Activated naive CD8-positive, alpha-beta T cell treated with anti-CD3 and anti-CD28 coated beads, Interleukin-2, amount 10 ng/mL, durations not matched to agents 7 days and 5 days (primary cell): Measurements from ENCODE around the gene SMC1B. TPM values are rescaled to one million over a fixed set of nuclear protein-coding genes. Genes with fewer than 3 reads are reported as not detected.

Experiments
- ATAC-seq: fragments of 150-1000 bp; cut with Tn5 transposase; one replicate; pipeline ENCODE4 v1.10.0; 2021; ENCODE audit warnings: low read depth, moderate library complexity
- POLR2A ChIA-PET: fragments of 350-600 bp; sonication (Branson Sonifier 250); formaldehyde crosslinking; loops from one replicate; lab custom pipeline; 2021; ENCODE audit warnings: antibody characterized with exemption; lab: Charles Lee
- DNase-seq: peaks from one replicate; pipeline ENCODE4 v3.0.0; 2021
- H3K27ac Mint-ChIP-seq: one replicate; pipeline ENCODE4 v1.8.0; 2022; ENCODE audit warnings: mild to moderate bottlenecking, mixed read lengths
- H3K27me3 Mint-ChIP-seq: one replicate; pipeline ENCODE4 v1.8.0; 2022; ENCODE audit warnings: mild to moderate bottlenecking, moderate library complexity, mixed read lengths
- H3K36me3 Mint-ChIP-seq: one replicate; pipeline ENCODE4 v1.8.0; 2021; ENCODE audit warnings: mild to moderate bottlenecking, mixed read lengths
- H3K4me1 Mint-ChIP-seq: one replicate; pipeline ENCODE4 v1.8.0; 2021; ENCODE audit warnings: mixed read lengths
- H3K4me3 Mint-ChIP-seq: one replicate; pipeline ENCODE4 v1.8.0; 2022; ENCODE audit warnings: mild to moderate bottlenecking, moderate library complexity, mixed read lengths
- H3K9me3 Mint-ChIP-seq: one replicate; pipeline ENCODE4 v1.8.0; 2021; ENCODE audit warnings: mixed read lengths
- total RNA-seq, 2 experiments: library from RNA; stranded (reverse); gene quantifications; one replicate each; pipeline ENCODE4 v1.2.3, GENCODE V29; 2021

The SMC1B gene
- total RNA-seq, 2 experiments from 2014 or later = 2.4 to 2.5 TPM

DNA sequence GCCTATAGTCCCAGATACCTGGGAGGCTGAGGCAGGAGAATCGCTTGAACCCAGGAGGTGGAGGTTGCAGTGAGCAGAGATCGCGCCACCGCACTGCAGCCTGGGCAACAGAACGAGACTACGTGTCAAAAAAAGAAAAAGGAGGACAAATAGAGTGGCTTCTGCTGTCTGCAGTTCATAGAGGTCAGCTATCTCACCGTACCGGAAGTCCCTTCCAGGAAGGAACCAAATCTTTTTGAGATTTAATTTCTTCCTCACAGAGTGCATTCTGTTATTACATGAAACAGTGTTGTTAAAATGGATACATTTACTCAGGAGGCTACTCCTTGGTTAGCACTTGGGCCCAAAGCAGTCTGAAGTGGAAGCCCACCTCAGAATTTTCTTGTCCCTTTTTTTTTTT is 70.3 kb downstream of the SMC1B start:
- Mint-ChIP-seq H3K4me1 (peaks cover 8% of the 10 kb centered on the region), H3K36me3 (peaks cover 28% of the 10 kb centered on the region), H3K4me3 (no peak overlapping the region), H3K27me3 (no peaks in the 10 kb centered on the region), H3K9me3 (no peaks in the 10 kb centered on the region), H3K27ac (no peak overlapping the region)
- ATAC-seq (no peak), DNase-seq (no peak)
- POLR2A ChIA-PET = interaction anchor here (1.4 kb wide), 1 partner anchor 11 kb away, joined by 3 read pairs; no protein-coding TSS in a partner anchor

DNA sequence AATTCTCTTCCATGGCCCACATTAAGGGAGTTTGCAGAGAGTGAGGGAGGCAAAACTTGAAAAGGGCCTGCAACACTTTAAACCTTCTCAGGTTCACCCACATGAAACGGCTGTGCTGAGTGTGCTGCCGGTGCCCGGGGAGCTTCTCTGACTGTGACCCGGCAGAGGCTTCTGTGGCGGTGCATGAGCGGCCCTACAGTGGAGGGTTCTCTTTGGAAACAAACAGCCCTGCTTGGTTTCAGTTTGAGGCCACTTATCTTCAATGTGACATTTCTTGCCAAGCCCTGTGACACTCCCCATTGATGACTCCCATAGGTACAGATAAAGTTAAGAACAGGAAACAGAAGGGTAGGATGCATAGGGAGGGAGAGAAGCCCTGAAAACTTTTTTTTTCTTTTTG is 71.9 kb downstream of the SMC1B start:
- Mint-ChIP-seq H3K27me3 (no peaks in the 10 kb centered on the region), H3K27ac (peak overlapping the region; percentile 64), H3K9me3 (no peaks in the 10 kb centered on the region), H3K4me3 (peak overlapping the region; percentile 40), H3K36me3 (peaks cover 34% of the 10 kb centered on the region), H3K4me1 (peaks cover 14% of the 10 kb centered on the region)
- POLR2A ChIA-PET = interaction anchor here (1.0 to 1.8 kb wide), 3 partner anchors 19 to 72 kb away, joined by 3 to 9 read pairs (median 4); partner anchors contain the start of genes RIBC2 and SMC1B
- DNase-seq (peak; percentile 64), ATAC-seq (peak; percentile 99)

- ATAC-seq = no peak
- POLR2A ChIA-PET = interaction anchor here (1.8 kb wide), 1 partner anchor 74 kb away, joined by 9 read pairs; the partner anchor contains the start of genes RIBC2 and SMC1B
Observed at GRCh38 chr22:45340323-45340722, 73.1 kb downstream of the SMC1B start.

DNA sequence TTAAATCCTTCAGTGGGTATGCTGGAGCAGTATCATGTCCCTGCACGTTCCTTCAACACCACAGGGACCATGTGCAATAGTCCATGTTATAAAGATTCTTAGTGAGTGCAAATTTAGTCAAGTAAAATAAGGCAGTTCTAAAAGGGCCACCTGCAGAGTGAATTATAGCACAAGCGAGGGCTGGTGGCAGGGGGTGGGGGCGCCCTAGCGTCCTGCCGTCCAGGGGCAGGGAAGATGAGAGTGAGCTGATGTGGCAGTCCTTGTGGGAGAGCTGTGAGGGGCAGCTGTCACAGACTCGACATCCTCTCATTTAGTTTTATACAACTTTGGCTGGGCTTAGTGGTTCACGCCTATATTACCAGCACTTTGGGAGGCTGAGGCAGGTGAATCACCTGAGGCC is 74.6 kb downstream of the SMC1B start:
- POLR2A ChIA-PET = no interaction called here
- no peaks in the 10 kb centered on the region for H3K9me3 Mint-ChIP-seq
- no peak overlapping the region for H3K4me3 Mint-ChIP-seq
- H3K36me3 Mint-ChIP-seq = peaks cover 40% of the 10 kb centered on the region
- H3K27me3 Mint-ChIP-seq = no peaks in the 10 kb centered on the region
- DNase-seq (no peak), ATAC-seq (no peak)
- H3K27ac Mint-ChIP-seq = no peak overlapping the region
- peaks cover 21% of the 10 kb centered on the region for H3K4me1 Mint-ChIP-seq

More at GRCh38 chr22:45340323-45340722, 73.1 kb downstream of the SMC1B start:
- Mint-ChIP-seq H3K27ac (peak overlapping the region; percentile 13), H3K4me1 (peaks cover 14% of the 10 kb centered on the region), H3K27me3 (no peaks in the 10 kb centered on the region), H3K4me3 (no peak overlapping the region), H3K9me3 (no peaks in the 10 kb centered on the region), H3K36me3 (peaks cover 37% of the 10 kb centered on the region)
- DNase-seq = no peak

- peaks cover 41% of the 10 kb centered on the region for H3K36me3 Mint-ChIP-seq
- peaks cover 21% of the 10 kb centered on the region for H3K4me1 Mint-ChIP-seq
- DNase-seq (no peak), ATAC-seq (no peak)
- no peak overlapping the region for H3K4me3 Mint-ChIP-seq
- H3K9me3 Mint-ChIP-seq = no peaks in the 10 kb centered on the region
- POLR2A ChIA-PET = no interaction called here
- H3K27me3 Mint-ChIP-seq = no peaks in the 10 kb centered on the region
- H3K27ac Mint-ChIP-seq = no peak overlapping the region
Observed at GRCh38 chr22:45337536-45337935, 75.9 kb downstream of the SMC1B start.

DNA sequence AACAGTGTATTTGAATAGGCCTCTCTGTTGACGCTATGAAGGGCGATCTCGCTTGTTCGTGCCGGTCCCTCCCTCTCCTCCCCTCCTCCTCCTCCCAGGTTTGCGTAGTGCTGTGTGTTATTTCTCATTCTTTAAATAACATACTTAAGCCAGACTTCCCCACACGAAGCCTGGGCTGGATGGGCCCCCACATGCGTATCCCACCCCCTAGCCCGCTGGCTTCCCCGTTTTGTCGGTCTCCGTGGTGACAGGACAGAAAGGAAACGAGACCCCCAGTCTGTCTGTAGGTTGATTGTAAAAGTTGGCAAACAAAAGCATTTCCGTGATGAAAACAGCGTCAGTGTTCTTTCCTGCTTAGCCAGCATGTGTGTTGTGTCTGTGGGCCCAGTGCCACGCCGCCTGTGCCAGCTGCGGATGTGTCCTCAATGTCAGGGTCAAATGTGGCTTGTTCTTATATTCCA is 76.4 kb downstream of the SMC1B start:
- no peaks in the 10 kb centered on the region for H3K27me3 Mint-ChIP-seq
- POLR2A ChIA-PET = interaction anchor here (0.5 kb wide), 1 partner anchor 24 kb away, joined by 3 read pairs; no protein-coding TSS in a partner anchor
- ATAC-seq (no peak), DNase-seq (no peak)
- H3K27ac Mint-ChIP-seq = no peak overlapping the region
- peaks cover 41% of the 10 kb centered on the region for H3K36me3 Mint-ChIP-seq
- no peak overlapping the region for H3K4me3 Mint-ChIP-seq
- peaks cover 21% of the 10 kb centered on the region for H3K4me1 Mint-ChIP-seq
- no peaks in the 10 kb centered on the region for H3K9me3 Mint-ChIP-seq

GRCh38 chr22:45335854-45336522 is 77.4 kb downstream of the SMC1B start:
- DNase-seq (no peak), ATAC-seq (no peak)
- no peaks in the 10 kb centered on the region for H3K27me3 Mint-ChIP-seq
- H3K9me3 Mint-ChIP-seq = no peaks in the 10 kb centered on the region
- POLR2A ChIA-PET = interaction anchor here (2.7 kb wide), 1 partner anchor 78 kb away, joined by 7 read pairs; the partner anchor contains the start of genes RIBC2 and SMC1B
- H3K36me3 Mint-ChIP-seq = peaks cover 40% of the 10 kb centered on the region
- H3K27ac Mint-ChIP-seq = no peak overlapping the region
- no peak overlapping the region for H3K4me3 Mint-ChIP-seq
- peaks cover 16% of the 10 kb centered on the region for H3K4me1 Mint-ChIP-seq

GRCh38 chr22:45335021-45335818 is 78.2 kb downstream of the SMC1B start:
- H3K36me3 Mint-ChIP-seq = peaks cover 37% of the 10 kb centered on the region
- no peak overlapping the region for H3K27ac Mint-ChIP-seq
- no peak overlapping the region for H3K4me3 Mint-ChIP-seq
- H3K9me3 Mint-ChIP-seq = no peaks in the 10 kb centered on the region
- ATAC-seq (no peak), DNase-seq (no peak)
- POLR2A ChIA-PET = interaction anchor here (2.2 to 2.7 kb wide), 2 partner anchors 16 to 78 kb away, joined by 7 to 8 read pairs; partner anchors contain the start of genes RIBC2 and SMC1B
- peaks cover 13% of the 10 kb centered on the region for H3K4me1 Mint-ChIP-seq
- no peaks in the 10 kb centered on the region for H3K27me3 Mint-ChIP-seq

- DNase-seq = no peak
- Mint-ChIP-seq H3K9me3 (no peaks in the 10 kb centered on the region), H3K27me3 (no peaks in the 10 kb centered on the region), H3K27ac (no peak overlapping the region), H3K36me3 (peaks cover 37% of the 10 kb centered on the region), H3K4me3 (peak overlapping the region; percentile 58), H3K4me1 (peaks cover 13% of the 10 kb centered on the region)
- POLR2A ChIA-PET = interaction anchor here (0.7 to 2.7 kb wide), 5 partner anchors 12 to 79 kb away, joined by 3 to 8 read pairs (median 3); partner anchors contain the start of genes RIBC2 and SMC1B
- no peak for ATAC-seq
Observed at GRCh38 chr22:45334528-45334927, 78.9 kb downstream of the SMC1B start.

GRCh38 chr22:45334068-45334467 is 79.3 kb downstream of the SMC1B start:
- H3K27me3 Mint-ChIP-seq = no peaks in the 10 kb centered on the region
- no peak for DNase-seq
- H3K27ac Mint-ChIP-seq = peak overlapping the region; percentile 22
- peak overlapping the region; percentile 58 for H3K4me3 Mint-ChIP-seq
- no peaks in the 10 kb centered on the region for H3K9me3 Mint-ChIP-seq
- POLR2A ChIA-PET = interaction anchor here (0.7 to 2.7 kb wide), 5 partner anchors 11 to 79 kb away, joined by 3 to 8 read pairs (median 3); partner anchors contain the start of genes RIBC2 and SMC1B
- H3K36me3 Mint-ChIP-seq = peaks cover 37% of the 10 kb centered on the region
- ATAC-seq = peak; percentile 67
- H3K4me1 Mint-ChIP-seq = peaks cover 16% of the 10 kb centered on the region

DNA sequence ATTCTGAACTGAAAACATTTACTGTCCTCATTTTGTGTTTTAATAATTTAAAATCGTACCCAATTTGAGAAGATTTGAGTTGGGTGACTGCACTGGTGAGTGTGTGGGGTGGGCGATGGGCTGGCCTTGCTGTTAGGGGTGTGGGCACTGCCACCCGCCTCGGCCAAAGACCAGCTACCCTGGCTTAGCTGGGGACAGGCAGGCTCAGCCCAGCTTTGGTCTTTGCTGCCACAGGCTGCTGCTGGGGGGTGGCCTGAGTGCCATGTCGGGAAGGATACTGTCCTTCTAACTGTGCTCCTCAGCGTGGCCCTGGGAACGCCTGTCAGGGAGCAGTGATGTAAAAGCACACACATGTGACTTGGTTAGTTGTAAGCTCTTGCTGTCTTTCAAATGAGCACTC is 81.4 kb downstream of the SMC1B start:
- Mint-ChIP-seq H3K9me3 (no peaks in the 10 kb centered on the region), H3K27me3 (no peaks in the 10 kb centered on the region), H3K4me3 (no peak overlapping the region), H3K27ac (no peak overlapping the region), H3K4me1 (peaks cover 13% of the 10 kb centered on the region), H3K36me3 (peaks cover 35% of the 10 kb centered on the region)
- ATAC-seq = no peak
- no peak for DNase-seq
- POLR2A ChIA-PET = interaction anchor here (1.2 to 1.3 kb wide), 2 partner anchors 11 to 13 kb away, joined by 3 read pairs; no protein-coding TSS in a partner anchor

DNA sequence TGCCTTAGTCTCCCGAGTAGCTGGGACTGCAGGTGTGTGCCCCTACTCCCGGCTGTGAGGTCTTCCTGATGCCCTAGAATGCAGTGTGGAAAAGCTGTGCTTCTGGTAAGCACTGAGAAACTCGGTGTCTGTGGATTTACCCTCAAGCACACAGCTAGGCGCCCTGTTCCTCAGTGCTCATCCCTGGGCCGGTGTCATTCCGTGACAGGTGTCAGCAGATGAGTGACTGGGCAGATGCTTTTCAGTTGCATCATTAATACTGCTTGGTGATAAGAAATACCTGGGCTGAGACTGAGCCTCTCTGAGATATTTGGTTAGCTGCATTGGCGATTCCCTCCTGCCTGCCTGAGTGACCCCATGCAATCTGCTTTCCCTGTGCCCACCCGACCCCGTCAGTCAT is 81.9 kb downstream of the SMC1B start:
- H3K4me3 Mint-ChIP-seq = no peak overlapping the region
- POLR2A ChIA-PET = interaction anchor here (1.2 to 1.3 kb wide), 2 partner anchors 11 to 12 kb away, joined by 3 read pairs; no protein-coding TSS in a partner anchor
- no peaks in the 10 kb centered on the region for H3K9me3 Mint-ChIP-seq
- H3K27ac Mint-ChIP-seq = no peak overlapping the region
- ATAC-seq (no peak), DNase-seq (no peak)
- H3K27me3 Mint-ChIP-seq = no peaks in the 10 kb centered on the region
- H3K36me3 Mint-ChIP-seq = peaks cover 32% of the 10 kb centered on the region
- peaks cover 9% of the 10 kb centered on the region for H3K4me1 Mint-ChIP-seq

DNA sequence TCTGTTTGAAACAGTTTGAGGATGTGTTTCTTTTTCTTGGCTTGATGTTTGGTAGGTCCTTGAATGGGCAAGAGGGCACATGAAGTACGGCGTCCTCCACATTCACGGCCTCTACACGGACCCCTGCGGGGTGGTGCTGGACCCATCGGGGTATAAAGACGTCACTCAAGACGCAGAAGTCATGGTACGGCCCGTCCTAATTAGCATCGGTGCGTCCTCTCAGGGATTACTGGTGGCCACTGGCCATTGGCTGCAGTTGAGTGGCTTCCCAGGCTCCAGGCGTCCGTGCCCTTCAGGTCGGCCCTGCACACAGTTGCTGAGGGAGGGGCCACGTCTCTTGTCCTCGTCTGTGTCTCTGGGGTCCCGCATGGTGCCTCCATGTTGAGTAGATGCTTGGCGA is 82.9 kb downstream of the SMC1B start:
- no peak overlapping the region for H3K27ac Mint-ChIP-seq
- no peaks in the 10 kb centered on the region for H3K27me3 Mint-ChIP-seq
- no peak for DNase-seq
- no peak for ATAC-seq
- peaks cover 9% of the 10 kb centered on the region for H3K4me1 Mint-ChIP-seq
- POLR2A ChIA-PET = no interaction called here
- no peaks in the 10 kb centered on the region for H3K9me3 Mint-ChIP-seq
- H3K4me3 Mint-ChIP-seq = no peak overlapping the region
- peaks cover 30% of the 10 kb centered on the region for H3K36me3 Mint-ChIP-seq
